OCI-LY1 (cell line): ENCODE measurements around the gene MAFB.

Source experiments
- H2AFZ ChIP-seq: fragments of 200-600 bp; sonication (generic), shearing (Covaris generic); 2 replicates; pipeline ENCODE4 v1.6.0; 2014; ENCODE audit warnings: antibody characterized with exemption, mild to moderate bottlenecking, low read length
- H3F3A ChIP-seq: fragments of 200-600 bp; sonication (generic), shearing (Covaris generic); 2 replicates; pipeline ENCODE4 v1.6.0; 2014; ENCODE audit warnings: mild to moderate bottlenecking, antibody characterized with exemption, low read length, moderate library complexity; ENCODE audit not compliant: insufficient read depth
- H3K27ac ChIP-seq: fragments of 200-600 bp; sonication (generic); 2 replicates; pipeline ENCODE4 v1.5.1; 2014; ENCODE audit warnings: low read length, mixed run types, mild to moderate bottlenecking, low read depth; ENCODE audit not compliant: poor library complexity, severe bottlenecking
- H3K27me3 ChIP-seq: fragments of 200-600 bp; sonication (generic); 2 replicates; pipeline ENCODE4 v1.6.0; 2014; ENCODE audit warnings: antibody characterized with exemption, mild to moderate bottlenecking, low read length, moderate library complexity; ENCODE audit not compliant: insufficient read depth
- H3K36me3 ChIP-seq: fragments of 200-600 bp; sonication (generic); 2 replicates; pipeline ENCODE4 v1.6.1; 2014; ENCODE audit warnings: mild to moderate bottlenecking, antibody characterized with exemption, low read length, moderate library complexity, mixed read lengths; ENCODE audit not compliant: insufficient read depth
- H3K4me1 ChIP-seq: fragments of 200-600 bp; sonication (generic); 2 replicates; pipeline ENCODE4 v1.5.1; 2014; ENCODE audit warnings: mild to moderate bottlenecking, low read length, moderate library complexity; ENCODE audit not compliant: insufficient read depth, severe bottlenecking
- H3K4me2 ChIP-seq: fragments of 200-600 bp; sonication (generic), shearing (Covaris generic); 2 replicates; pipeline ENCODE4 v1.6.1; 2014; ENCODE audit warnings: low read length
- H3K4me3 ChIP-seq: fragments of 200-600 bp; sonication (generic); 2 replicates; pipeline ENCODE4 v1.5.1; 2014; ENCODE audit warnings: low read length, low read depth, mild to moderate bottlenecking, mixed read lengths; ENCODE audit not compliant: poor library complexity, severe bottlenecking
- H3K79me2 ChIP-seq: fragments of 200-600 bp; shearing (Covaris generic); 2 replicates; pipeline ENCODE4 v1.6.1; 2016; ENCODE audit warnings: mixed run types, low read length, mixed read lengths; ENCODE audit not compliant: insufficient read depth
- H3K9ac ChIP-seq: fragments of 200-600 bp; sonication (generic), shearing (Covaris generic); 2 replicates; pipeline ENCODE4 v1.6.1; 2014; ENCODE audit warnings: mild to moderate bottlenecking, low read length, mixed read lengths
- H3K9me2 ChIP-seq: fragments of 200-600 bp; sonication (generic), shearing (Covaris generic); 2 replicates; pipeline ENCODE4 v1.6.1; 2014; ENCODE audit warnings: low read depth, mild to moderate bottlenecking, low read length, mixed read lengths
- H3K9me3 ChIP-seq: fragments of 200-600 bp; shearing (Covaris generic); 2 replicates; pipeline ENCODE4 v1.6.1; 2014; ENCODE audit warnings: low read length, mixed read lengths
- H4K20me1 ChIP-seq: fragments of 200-600 bp; sonication (generic), shearing (Covaris generic); 2 replicates; pipeline ENCODE4 v1.6.0; 2016; ENCODE audit warnings: mild to moderate bottlenecking, low read length; ENCODE audit not compliant: insufficient read depth
- EZH2 ChIP-seq: fragments of 200-600 bp; sonication (generic), shearing (Covaris generic); IDR thresholded peaks from 2 replicates; pipeline ENCODE4 v1.8.0; 2017; ENCODE audit warnings: borderline replicate concordance, mixed run types, mild to moderate bottlenecking, antibody characterized with exemption, low read length, moderate library complexity, mixed read lengths
- TF ChIP-seq, protein P1 (sequence below): fragments of 200-600 bp; sonication (generic), shearing (Covaris generic); IDR thresholded peaks from 2 replicates; pipeline ENCODE4 v1.5.1; 2017; ENCODE audit warnings: mild to moderate bottlenecking, antibody characterized with exemption, low read length, moderate library complexity, mixed read lengths

The MAFB gene

DNA sequence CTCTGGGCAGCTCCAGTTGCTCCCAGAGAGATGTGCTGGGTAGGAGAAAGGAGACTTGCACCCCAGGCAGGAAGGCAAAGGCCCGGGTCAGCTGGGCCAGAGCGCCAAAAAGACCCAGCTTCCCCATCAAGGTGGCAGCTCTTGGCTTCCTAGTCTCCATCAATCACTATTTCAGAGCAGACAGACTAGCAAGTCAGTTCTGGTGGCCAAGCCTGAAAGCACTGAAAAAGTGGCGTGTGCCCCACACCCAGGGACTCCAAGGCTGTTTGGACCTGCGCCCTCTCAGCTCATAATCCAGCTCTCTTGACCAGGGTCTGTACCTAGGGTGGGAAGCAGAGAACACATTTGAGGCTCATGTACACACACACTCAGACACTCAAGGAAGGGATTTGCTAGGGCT is 3.7 kb downstream of the MAFB start:
- Histone ChIP-seq H2AFZ (no peak overlapping the region), H3K79me2 (no peaks in the 10 kb centered on the region), H3K4me1 (peaks cover 6% of the 10 kb centered on the region), H3K4me2 (no peak overlapping the region), H3K4me3 (no peak overlapping the region), H3K27ac (no peak overlapping the region), H3K27me3 (no peaks in the 10 kb centered on the region), H3K9me2 (no peaks in the 10 kb centered on the region), H3K9me3 (no peaks in the 10 kb centered on the region), H3K9ac (no peak overlapping the region), H4K20me1 (no peaks in the 10 kb centered on the region), H3F3A (no peaks in the 10 kb centered on the region), H3K36me3 (no peaks in the 10 kb centered on the region)
- TF ChIP-seq EZH2, result no peak
- TF ChIP-seq, protein P1, sequence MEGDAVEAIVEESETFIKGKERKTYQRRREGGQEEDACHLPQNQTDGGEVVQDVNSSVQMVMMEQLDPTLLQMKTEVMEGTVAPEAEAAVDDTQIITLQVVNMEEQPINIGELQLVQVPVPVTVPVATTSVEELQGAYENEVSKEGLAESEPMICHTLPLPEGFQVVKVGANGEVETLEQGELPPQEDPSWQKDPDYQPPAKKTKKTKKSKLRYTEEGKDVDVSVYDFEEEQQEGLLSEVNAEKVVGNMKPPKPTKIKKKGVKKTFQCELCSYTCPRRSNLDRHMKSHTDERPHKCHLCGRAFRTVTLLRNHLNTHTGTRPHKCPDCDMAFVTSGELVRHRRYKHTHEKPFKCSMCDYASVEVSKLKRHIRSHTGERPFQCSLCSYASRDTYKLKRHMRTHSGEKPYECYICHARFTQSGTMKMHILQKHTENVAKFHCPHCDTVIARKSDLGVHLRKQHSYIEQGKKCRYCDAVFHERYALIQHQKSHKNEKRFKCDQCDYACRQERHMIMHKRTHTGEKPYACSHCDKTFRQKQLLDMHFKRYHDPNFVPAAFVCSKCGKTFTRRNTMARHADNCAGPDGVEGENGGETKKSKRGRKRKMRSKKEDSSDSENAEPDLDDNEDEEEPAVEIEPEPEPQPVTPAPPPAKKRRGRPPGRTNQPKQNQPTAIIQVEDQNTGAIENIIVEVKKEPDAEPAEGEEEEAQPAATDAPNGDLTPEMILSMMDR, result no peak

DNA sequence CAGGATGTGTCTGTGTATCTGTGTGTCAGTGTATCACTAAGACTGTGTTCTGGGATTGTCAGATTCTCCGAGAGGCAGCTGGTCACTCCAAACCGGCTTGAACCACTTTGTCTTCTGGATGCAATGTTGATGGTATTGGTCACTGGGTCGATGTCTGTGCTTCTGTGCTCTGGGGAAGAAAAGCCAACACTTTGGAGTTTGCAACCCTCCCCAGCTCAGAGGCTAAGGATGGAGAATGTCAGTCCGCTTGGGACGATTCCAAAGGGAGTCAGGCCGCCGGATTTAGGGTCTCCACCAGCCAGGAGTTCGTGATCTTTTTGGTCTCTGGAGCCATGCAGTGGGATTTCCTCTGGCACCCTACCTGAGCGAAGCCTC is 5.2 kb downstream of the MAFB start:
- no peak overlapping the region for H3K4me2 ChIP-seq
- no peaks in the 10 kb centered on the region for H3K79me2 ChIP-seq
- TF ChIP-seq, protein P1, result no peak
- no peak for TF ChIP-seq EZH2
- no peaks in the 10 kb centered on the region for H4K20me1 ChIP-seq
- H3K27me3 ChIP-seq, result no peaks in the 10 kb centered on the region
- H3K4me1 ChIP-seq, result no peaks in the 10 kb centered on the region
- H3K9me2 ChIP-seq, result no peaks in the 10 kb centered on the region
- H3K36me3 ChIP-seq, result no peaks in the 10 kb centered on the region
- H3F3A ChIP-seq, result no peaks in the 10 kb centered on the region
- no peak overlapping the region for H2AFZ ChIP-seq
- no peak overlapping the region for H3K27ac ChIP-seq
- H3K9me3 ChIP-seq, result no peaks in the 10 kb centered on the region
- H3K9ac ChIP-seq, result no peak overlapping the region
- H3K4me3 ChIP-seq, result no peak overlapping the region

DNA sequence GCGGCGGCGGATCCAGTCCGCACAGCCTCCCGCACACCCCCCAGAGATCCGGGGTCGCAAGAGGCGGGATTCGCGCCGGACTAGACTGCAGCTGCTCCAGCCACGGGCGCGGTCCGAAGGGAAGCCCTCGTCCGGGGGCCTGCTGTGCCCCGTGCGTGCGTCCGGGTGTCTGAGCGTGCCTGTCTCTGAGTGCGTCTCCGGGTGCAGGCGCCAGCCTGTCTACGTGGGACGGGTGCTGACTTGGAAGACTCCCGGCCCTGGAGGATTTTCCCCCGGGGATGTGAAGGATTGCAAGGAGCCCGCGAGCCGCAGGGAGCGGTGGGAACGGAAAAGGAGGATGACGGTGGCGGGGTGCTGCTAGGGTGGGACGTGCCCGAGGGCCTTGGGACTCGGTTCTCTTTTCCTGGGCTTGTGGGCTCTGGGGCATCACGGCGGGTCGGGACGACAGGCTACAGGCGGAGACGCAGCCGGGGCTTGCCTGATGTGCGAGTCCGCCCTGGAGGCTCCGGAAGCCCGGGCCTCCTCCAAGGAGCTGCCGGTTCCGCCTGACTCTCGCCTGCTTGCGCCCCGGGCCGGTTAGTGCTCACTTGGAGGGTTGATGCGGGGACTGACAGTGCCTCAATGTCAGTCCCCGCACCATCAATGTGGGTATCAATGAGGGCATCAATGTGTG is 5.7 kb downstream of the MAFB start:
- Histone ChIP-seq H3K4me2 (no peak overlapping the region), H3K27ac (no peak overlapping the region), H3K9me3 (no peaks in the 10 kb centered on the region), H3K9ac (no peak overlapping the region), H4K20me1 (no peaks in the 10 kb centered on the region), H3K4me1 (no peaks in the 10 kb centered on the region), H2AFZ (no peak overlapping the region), H3K27me3 (no peaks in the 10 kb centered on the region), H3F3A (no peaks in the 10 kb centered on the region), H3K36me3 (no peaks in the 10 kb centered on the region), H3K4me3 (no peak overlapping the region), H3K9me2 (no peaks in the 10 kb centered on the region), H3K79me2 (no peaks in the 10 kb centered on the region)
- TF ChIP-seq, protein P1, result no peak
- no peak for TF ChIP-seq EZH2
